OCI-LY7 (cell line): ENCODE data around the gene AHCYL1. TPM values are rescaled to one million over a fixed set of nuclear protein-coding genes. Genes with fewer than 3 reads are reported as not detected.

ENCODE experiments used
- BruUV-seq: library from RNA; stranded (reverse); fragments of 400-500 nt; replicated peaks from 2 replicates; lab custom pipeline; 2021; lab: Mats Ljungman, UMichigan
- CTCF ChIA-PET: fragments of 300-600 bp; sonication (Branson Sonifier 250); formaldehyde crosslinking; loops from one replicate; lab custom pipeline; 2022; ENCODE audit warnings: antibody characterized with exemption; ENCODE audit not compliant: unreplicated experiment; lab: Charles Lee
- POLR2A ChIA-PET: fragments of 300-600 bp; sonication (Branson Sonifier 250); formaldehyde crosslinking; loops from one replicate; lab custom pipeline; 2022; ENCODE audit warnings: antibody characterized with exemption; lab: Charles Lee
- DNase-seq: peaks from one replicate; pipeline ENCODE4 v3.0.0-alpha.2; 2015; ENCODE audit warnings: low spot score
- H2AFZ ChIP-seq: fragments of 200-600 bp; sonication (generic), shearing (Covaris generic); 2 replicates; pipeline ENCODE4 v1.6.1; 2014; ENCODE audit warnings: mild to moderate bottlenecking, antibody characterized with exemption, low read length, moderate library complexity
- H3K27ac ChIP-seq: fragments of 200-600 bp; sonication (generic); 2 replicates; pipeline ENCODE4 v1.5.1; 2014; ENCODE audit warnings: mixed run types, low read depth, mild to moderate bottlenecking, moderate library complexity, low read length, inconsistent platforms; ENCODE audit not compliant: poor library complexity, severe bottlenecking
- H3K36me3 ChIP-seq: fragments of 200-600 bp; sonication (generic); 2 replicates; pipeline ENCODE4 v1.6.1; 2014; ENCODE audit warnings: mild to moderate bottlenecking, antibody characterized with exemption, low read length, moderate library complexity, mixed read lengths; ENCODE audit not compliant: insufficient read depth
- H3K4me1 ChIP-seq: fragments of 200-600 bp; sonication (generic); 2 replicates; pipeline ENCODE4 v1.5.1; 2014; ENCODE audit warnings: mild to moderate bottlenecking, low read length; ENCODE audit not compliant: insufficient read depth, poor library complexity, severe bottlenecking
- H3K4me2 ChIP-seq: fragments of 200-600 bp; sonication (generic); 2 replicates; pipeline ENCODE4 v1.6.1; 2014; ENCODE audit warnings: mild to moderate bottlenecking, low read length
- H3K4me3 ChIP-seq: fragments of 200-600 bp; sonication (generic); 2 replicates; pipeline ENCODE4 v1.5.1; 2014; ENCODE audit warnings: mild to moderate bottlenecking, low read depth, low read length; ENCODE audit not compliant: poor library complexity, severe bottlenecking
- H3K79me2 ChIP-seq: fragments of 200-600 bp; sonication (generic); 2 replicates; pipeline ENCODE4 v1.6.1; 2016; ENCODE audit warnings: low read depth, mild to moderate bottlenecking, low read length, moderate library complexity, mixed read lengths; ENCODE audit not compliant: insufficient read depth
- H3K9me2 ChIP-seq: fragments of 200-600 bp; sonication (generic); 2 replicates; pipeline ENCODE4 v1.6.1; 2016; ENCODE audit warnings: mild to moderate bottlenecking, low read length, mixed read lengths; ENCODE audit not compliant: insufficient read depth
- H3K9me3 ChIP-seq: fragments of 200-600 bp; sonication (generic); 2 replicates; pipeline ENCODE4 v1.6.1; 2014; ENCODE audit warnings: mild to moderate bottlenecking, mixed run types, low read length, mixed read lengths
- H4K20me1 ChIP-seq: fragments of 200-600 bp; sonication (generic); 2 replicates; pipeline ENCODE4 v1.6.1; 2014; ENCODE audit warnings: mild to moderate bottlenecking, antibody characterized with exemption, low read length, moderate library complexity, mixed read lengths; ENCODE audit not compliant: insufficient read depth
- CTCF ChIP-seq: fragments of 200-600 bp; sonication (generic); conservative IDR thresholded peaks from 2 replicates; pipeline ENCODE4 v1.5.1; 2014; ENCODE audit warnings: mild to moderate bottlenecking, antibody characterized with exemption, low read length, moderate library complexity, mixed read lengths
- EZH2phosphoT487 ChIP-seq: fragments of 200-600 bp; sonication (generic); IDR thresholded peaks from 2 replicates; pipeline ENCODE4 v1.6.1; 2018; ENCODE audit warnings: low read depth, borderline replicate concordance, mild to moderate bottlenecking, mixed run types, antibody characterized with exemption, low read length, moderate library complexity, mixed read lengths
- intact Hi-C: fragments of 100-400 bp; cut with micrococcal nuclease; formaldehyde crosslinking; loops from one replicate; pipeline ENCODE4 v1.10.0; 2022; ENCODE audit not compliant: unreplicated experiment
- total RNA-seq, 2 experiments: library from RNA; depleted of rRNA in 1 of 2; stranded (reverse); fragments of >200 nt in 1 of 2; shearing (Covaris generic) in 1 of 2; gene quantifications; 2 replicates each; pipeline ENCODE4 v1.2.3, GENCODE V29; 2014 to 2022

The AHCYL1 gene
- total RNA-seq, 2 experiments from 2014 or later, result 20.5 to 45.5 TPM

GRCh38 chr1:109944541-109944940 is 40.0 kb upstream of the AHCYL1 start:
- ChIA-PET CTCF (no interaction called here), POLR2A (no interaction called here)
- H4K20me1 ChIP-seq, result no peaks in the 10 kb centered on the region
- no peak for DNase-seq
- no peak overlapping the region for H3K27ac ChIP-seq
- no peak overlapping the region for H3K4me2 ChIP-seq
- TF ChIP-seq CTCF (no peak), EZH2phosphoT487 (no peak)
- no peaks in the 10 kb centered on the region for H3K79me2 ChIP-seq
- no peak overlapping the region for H3K4me3 ChIP-seq
- H3K9me2 ChIP-seq, result no peaks in the 10 kb centered on the region
- no peaks in the 10 kb centered on the region for H3K36me3 ChIP-seq
- no TSS peak for BruUV-seq
- no peaks in the 10 kb centered on the region for H3K9me3 ChIP-seq
- no peaks in the 10 kb centered on the region for H3K4me1 ChIP-seq
- intact Hi-C loops, result no loop called here
- H2AFZ ChIP-seq, result no peak overlapping the region

GRCh38 chr1:109946511-109946910 is 38.1 kb upstream of the AHCYL1 start:
- Histone ChIP-seq H3K9me3 (no peaks in the 10 kb centered on the region), H3K4me3 (no peak overlapping the region), H3K4me2 (no peak overlapping the region), H3K9me2 (no peaks in the 10 kb centered on the region), H2AFZ (no peak overlapping the region), H3K4me1 (no peaks in the 10 kb centered on the region), H4K20me1 (no peaks in the 10 kb centered on the region), H3K79me2 (no peaks in the 10 kb centered on the region), H3K36me3 (no peaks in the 10 kb centered on the region), H3K27ac (no peak overlapping the region)
- no peak for DNase-seq
- no TSS peak for BruUV-seq
- CTCF ChIA-PET, result no interaction called here
- no peak for TF ChIP-seq EZH2phosphoT487
- TF ChIP-seq CTCF, result no peak
- intact Hi-C loops, result no loop called here
- POLR2A ChIA-PET, result no interaction called here

- ChIA-PET POLR2A (interaction anchor here (0.6 kb wide), 1 partner anchor 11 kb away, joined by 3 read pairs; no protein-coding TSS in a partner anchor), CTCF (no interaction called here)
- Histone ChIP-seq H3K9me2 (no peaks in the 10 kb centered on the region), H4K20me1 (no peaks in the 10 kb centered on the region), H3K9me3 (no peaks in the 10 kb centered on the region), H3K4me2 (no peak overlapping the region), H3K36me3 (no peaks in the 10 kb centered on the region), H3K4me3 (no peak overlapping the region), H3K79me2 (no peaks in the 10 kb centered on the region), H3K4me1 (no peaks in the 10 kb centered on the region), H2AFZ (no peak overlapping the region), H3K27ac (no peak overlapping the region)
- no TSS peak for BruUV-seq
- TF ChIP-seq EZH2phosphoT487 (no peak), CTCF (no peak)
- intact Hi-C loops, result no loop called here
- no peak for DNase-seq
Measured at GRCh38 chr1:109947582-109948284, 36.8 kb upstream of the AHCYL1 start.
